CD4-positive, alpha-beta T cell (primary cell): ENCODE measurements around the gene SMAD6. TPM values are rescaled to one million over a fixed set of nuclear protein-coding genes. Genes with fewer than 3 reads are reported as not detected.

Source experiments
- ATAC-seq: fragments of 200-7000 bp; cut with Tn5 transposase; one replicate; pipeline ENCODE4 v1.10.0; 2022; ENCODE audit warnings: mild to moderate bottlenecking; ENCODE audit not compliant: poor library complexity
- CTCF ChIA-PET: fragments of 350-600 bp; sonication (Branson Sonifier 250); formaldehyde crosslinking; loops from one replicate; lab custom pipeline; 2021; ENCODE audit warnings: antibody characterized with exemption, inconsistent platforms; lab: Charles Lee
- POLR2A ChIA-PET: fragments of 350-600 bp; sonication (Branson Sonifier 250); formaldehyde crosslinking; loops from one replicate; lab custom pipeline; 2021; ENCODE audit warnings: antibody characterized with exemption, inconsistent platforms; lab: Charles Lee
- DNase-seq, 14 experiments: peaks; one replicate each; pipeline ENCODE4 v3.0.0-alpha.2; 2013 to 2020; ENCODE audit warnings: mixed read lengths in 2 of 14
- H3K27ac ChIP-seq, 2 donors: one replicate each; pipeline versions ENCODE4 v1.5.1 to v1.7.0; 2013; ENCODE audit warnings: low read length in 2 of 2, low read depth in 1 of 2, mild to moderate bottlenecking in 1 of 2
- H3K27me3 ChIP-seq, 2 experiments: 1 replicate in 1 of 2; 2 replicates in 1 of 2; pipeline versions ENCODE4 v1.6.1 to v1.7.0; 2013; ENCODE audit warnings: low read length in 2 of 2, control low read depth in 1 of 2, mild to moderate bottlenecking in 1 of 2, moderate library complexity in 1 of 2; ENCODE audit not compliant: insufficient read depth in 2 of 2, control insufficient read depth in 1 of 2
- H3K36me3 ChIP-seq: one replicate; pipeline ENCODE4 v1.6.1; 2013; ENCODE audit warnings: low read length, control low read depth; ENCODE audit not compliant: insufficient read depth
- H3K4me1 ChIP-seq: one replicate; pipeline ENCODE4 v1.6.1; 2013; ENCODE audit warnings: low read length, control low read depth; ENCODE audit not compliant: insufficient read depth
- H3K4me3 ChIP-seq: one replicate; pipeline ENCODE4 v1.5.1; 2013; ENCODE audit warnings: mild to moderate bottlenecking, low read length, moderate library complexity
- H3K9me3 ChIP-seq, 2 experiments: 1 replicate in 1 of 2; 2 replicates in 1 of 2; pipeline versions ENCODE4 v1.6.1 to v1.7.0; 2013; ENCODE audit warnings: low read length in 2 of 2, mild to moderate bottlenecking in 2 of 2, control low read depth in 1 of 2, moderate library complexity in 1 of 2; ENCODE audit not compliant: control insufficient read depth in 1 of 2, insufficient read depth in 1 of 2
- H3K27ac Mint-ChIP-seq: one replicate; pipeline ENCODE4 v1.8.0; 2020; ENCODE audit warnings: mixed read lengths
- H3K27me3 Mint-ChIP-seq: one replicate; pipeline ENCODE4 v1.8.0; 2021; ENCODE audit warnings: mixed read lengths
- H3K36me3 Mint-ChIP-seq: one replicate; pipeline ENCODE4 v1.8.0; 2021; ENCODE audit warnings: low read depth, mixed read lengths
- H3K4me1 Mint-ChIP-seq: one replicate; pipeline ENCODE4 v1.8.0; 2021; ENCODE audit warnings: low read depth, mixed read lengths
- H3K4me3 Mint-ChIP-seq: one replicate; pipeline ENCODE4 v1.8.0; 2020; ENCODE audit warnings: mild to moderate bottlenecking, mixed read lengths
- H3K9me3 Mint-ChIP-seq: one replicate; pipeline ENCODE4 v1.8.0; 2020; ENCODE audit warnings: mixed read lengths
- intact Hi-C, 2 experiments: fragments of 100-400 bp; cut with DNase I in 1 of 2; cut with micrococcal nuclease in 1 of 2; formaldehyde crosslinking; loops; one replicate each; pipeline versions ENCODE4 v1.15.1 to v1.9.0; 2023 to 2025; cut with DNase I, micrococcal nuclease
- total RNA-seq, 174 experiments: library from RNA in 2 of 174; stranded (reverse) in 2 of 174; gene quantifications; one replicate each; pipeline ENCODE4 v1.2.3 and lab custom pipeline; 2021 to 2026
- TF ChIP-seq, protein P1 (sequence below): fragments of 200-600 bp; IDR thresholded peaks from one replicate; pipeline ENCODE4 v1.8.0; 2022; ENCODE audit warnings: antibody characterized with exemption, mild to moderate bottlenecking

SMAD6 gene
- total RNA-seq, 2 experiments from 2014 or later, result 0.59 to 0.69 TPM

DNA sequence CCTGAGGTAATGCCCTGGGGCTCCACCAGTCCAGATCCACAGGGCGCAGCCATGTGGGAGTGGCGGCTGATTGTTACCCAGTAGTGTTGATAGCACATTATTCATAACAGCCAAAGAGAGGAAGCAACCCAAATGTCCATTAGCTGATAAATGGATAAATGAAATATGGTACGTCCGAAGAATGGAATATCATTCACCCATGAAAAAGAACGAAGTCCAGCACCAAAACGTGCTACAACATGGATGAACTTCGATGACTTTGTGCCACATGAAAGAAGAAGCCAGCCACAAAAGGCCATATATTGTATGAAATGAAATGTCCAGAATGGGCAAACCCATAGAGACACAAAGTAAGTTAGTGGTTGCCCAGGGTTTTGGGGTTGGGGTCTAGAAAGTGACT lies 6.4 kb downstream of the SMAD6 start:
- TF ChIP-seq, protein P1, sequence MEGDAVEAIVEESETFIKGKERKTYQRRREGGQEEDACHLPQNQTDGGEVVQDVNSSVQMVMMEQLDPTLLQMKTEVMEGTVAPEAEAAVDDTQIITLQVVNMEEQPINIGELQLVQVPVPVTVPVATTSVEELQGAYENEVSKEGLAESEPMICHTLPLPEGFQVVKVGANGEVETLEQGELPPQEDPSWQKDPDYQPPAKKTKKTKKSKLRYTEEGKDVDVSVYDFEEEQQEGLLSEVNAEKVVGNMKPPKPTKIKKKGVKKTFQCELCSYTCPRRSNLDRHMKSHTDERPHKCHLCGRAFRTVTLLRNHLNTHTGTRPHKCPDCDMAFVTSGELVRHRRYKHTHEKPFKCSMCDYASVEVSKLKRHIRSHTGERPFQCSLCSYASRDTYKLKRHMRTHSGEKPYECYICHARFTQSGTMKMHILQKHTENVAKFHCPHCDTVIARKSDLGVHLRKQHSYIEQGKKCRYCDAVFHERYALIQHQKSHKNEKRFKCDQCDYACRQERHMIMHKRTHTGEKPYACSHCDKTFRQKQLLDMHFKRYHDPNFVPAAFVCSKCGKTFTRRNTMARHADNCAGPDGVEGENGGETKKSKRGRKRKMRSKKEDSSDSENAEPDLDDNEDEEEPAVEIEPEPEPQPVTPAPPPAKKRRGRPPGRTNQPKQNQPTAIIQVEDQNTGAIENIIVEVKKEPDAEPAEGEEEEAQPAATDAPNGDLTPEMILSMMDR, result no peak
- intact Hi-C loops, result loop anchor here in 1 of 2 experiments (10.0 kb wide), 2 partner anchors 204 to 1136 kb away; partner anchors contain the start of genes RNU6-1, RPL4 and ZWILCH
- Mint-ChIP-seq H3K27ac (no peak overlapping the region), H3K4me1 (peaks cover 4% of the 10 kb centered on the region), H3K27me3 (peaks cover 11% of the 10 kb centered on the region), H3K36me3 (no peaks in the 10 kb centered on the region), H3K9me3 (no peaks in the 10 kb centered on the region), H3K4me3 (no peak overlapping the region)
- Histone ChIP-seq H3K36me3 (no peaks in the 10 kb centered on the region), H3K9me3 (no peaks in the 10 kb centered on the region), H3K4me3 (no peak overlapping the region), H3K27me3 (peaks cover 6 to 11% of the 10 kb centered on the region in 2 experiments), H3K4me1 (peaks cover 5% of the 10 kb centered on the region), H3K27ac (no peak overlapping the region)
- POLR2A ChIA-PET, result no interaction called here
- CTCF ChIA-PET, result no interaction called here
- no peak for ATAC-seq
- no peak for DNase-seq

DNA sequence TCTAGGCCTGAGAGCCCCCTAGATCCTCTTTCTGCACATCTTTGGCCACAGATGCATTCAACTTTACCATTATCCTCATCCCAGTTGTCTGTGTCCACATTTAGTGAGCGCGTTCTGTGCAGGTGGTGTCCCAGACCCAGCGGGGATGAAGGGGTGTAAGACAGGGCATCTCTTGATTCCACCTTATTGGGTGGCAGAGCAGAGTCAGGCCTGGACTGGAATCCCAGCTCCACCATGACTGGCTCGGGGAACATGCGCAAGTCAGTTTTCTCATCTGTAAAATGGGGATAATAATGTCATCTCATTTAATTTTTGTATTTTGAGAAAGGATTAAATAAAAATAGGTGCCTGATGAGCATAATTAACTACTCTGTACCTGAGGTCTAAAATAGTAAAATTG lies 7.8 kb downstream of the SMAD6 start:
- Histone ChIP-seq H3K27me3 (peaks cover 0 to 1% of the 10 kb centered on the region in 2 experiments), H3K27ac (no peak overlapping the region), H3K4me3 (no peak overlapping the region), H3K4me1 (no peaks in the 10 kb centered on the region), H3K9me3 (no peaks in the 10 kb centered on the region), H3K36me3 (no peaks in the 10 kb centered on the region)
- DNase-seq, result no peak
- no peaks in the 10 kb centered on the region for H3K36me3 Mint-ChIP-seq
- H3K4me1 Mint-ChIP-seq, result no peaks in the 10 kb centered on the region
- H3K27me3 Mint-ChIP-seq, result peaks cover 2% of the 10 kb centered on the region
- ATAC-seq, result no peak
- TF ChIP-seq, protein P1, result no peak
- ChIA-PET POLR2A (no interaction called here), CTCF (no interaction called here)
- no peak overlapping the region for H3K27ac Mint-ChIP-seq
- no peak overlapping the region for H3K4me3 Mint-ChIP-seq
- intact Hi-C loops, result loop anchor here in 1 of 2 experiments (10.0 kb wide), 2 partner anchors 205 to 1135 kb away; partner anchors contain the start of genes RNU6-1, RPL4 and ZWILCH
- no peaks in the 10 kb centered on the region for H3K9me3 Mint-ChIP-seq

DNA sequence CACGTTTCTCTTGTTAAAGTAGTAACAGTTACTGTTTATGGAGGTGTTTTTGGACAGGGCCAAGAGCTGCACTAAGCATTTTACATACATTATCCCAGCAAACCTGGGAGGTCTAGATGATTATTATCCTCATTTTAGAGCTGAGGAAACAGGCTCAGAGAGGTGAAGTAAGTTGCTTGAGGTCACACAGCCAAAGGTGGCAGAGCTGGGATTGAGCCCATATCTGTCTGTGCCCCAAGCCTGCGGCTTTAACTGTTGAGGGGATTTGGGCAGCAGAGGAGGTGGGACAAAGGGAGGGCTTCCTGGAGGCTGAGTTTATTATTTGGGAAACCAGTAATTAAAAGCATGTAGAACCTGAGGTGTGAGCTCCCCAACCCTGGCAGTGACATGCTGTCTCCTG lies 9.2 kb downstream of the SMAD6 start:
- POLR2A ChIA-PET, result no interaction called here
- intact Hi-C loops, result no loop called here

More for the DNA sequence above, 9.2 kb downstream of the SMAD6 start:
- Mint-ChIP-seq H3K27me3 (no peaks in the 10 kb centered on the region), H3K9me3 (no peaks in the 10 kb centered on the region), H3K36me3 (no peaks in the 10 kb centered on the region), H3K4me3 (no peak overlapping the region), H3K27ac (no peak overlapping the region), H3K4me1 (no peaks in the 10 kb centered on the region)
- Histone ChIP-seq H3K4me1 (no peaks in the 10 kb centered on the region), H3K36me3 (no peaks in the 10 kb centered on the region), H3K27ac (no peak overlapping the region), H3K27me3 (peaks cover 0 to 2% of the 10 kb centered on the region in 2 experiments), H3K9me3 (no peaks in the 10 kb centered on the region), H3K4me3 (no peak overlapping the region)
- no peak for ATAC-seq
- TF ChIP-seq, protein P1, result no peak
- CTCF ChIA-PET, result no interaction called here
- DNase-seq, result no peak
